Transverse colon (tissue), 4 donors: Measurements from ENCODE around the gene WWC1.

Experiments
- CTCF ChIP-seq, 5 experiments: fragments of 200-600 bp in 3 of 5; fragments of 450-650 bp in 2 of 5; sonication (generic) in 3 of 5; IDR thresholded peaks; 1 replicate in 2 of 5; 2 replicates in 3 of 5; pipeline ENCODE4 v1.5.1; 2016 to 2017; ENCODE audit warnings: antibody characterized with exemption in 5 of 5, inconsistent platforms in 3 of 5, mild to moderate bottlenecking in 2 of 5, moderate library complexity in 1 of 5
- POLR2AphosphoS5 ChIP-seq, 3 donors: sonication (generic); formaldehyde crosslinking; IDR thresholded peaks; one replicate each; pipeline ENCODE4 v1.6.1; 2016; ENCODE audit warnings: antibody characterized with exemption in 3 of 3

GRCh38 chr5:168474319-168474718 is 182.9 kb downstream of the WWC1 start:
- no peak for TF ChIP-seq CTCF (IDR thresholded peaks at IDR 0.05)
- TF ChIP-seq POLR2AphosphoS5 (IDR thresholded peaks at IDR 0.05), result no peak
